SK-N-DZ (cell line): ENCODE data around the gene RNF225.
"Not testable (repeated sequence)": the region's sequence is repeated elsewhere in the genome, so short reads cannot be mapped to it uniquely, and the experiment has no call there.

ENCODE experiments used
- DNase-seq: peaks from one replicate; pipeline ENCODE4 v3.0.0-alpha.2; 2015; ENCODE audit warnings: low spot score

The RNF225 gene

GRCh38 chr19:58386576-58387337, 8.7 kb upstream of the RNF225 start, which contains the start of gene RPS5:
TSS of gene RPS5 (plus strand) at chr19:58387269. CDS start at chr19:58388138, 869 bp downstream.
- peak; percentile 96 for DNase-seq

GRCh38 chr19:58387338-58388174, 7.9 kb upstream of the RNF225 start:
- no peak for DNase-seq

GRCh38 chr19:58388175-58388526, 7.3 kb upstream of the RNF225 start:
- DNase-seq: no peak

- DNase-seq: no peak
Measured at GRCh38 chr19:58392945-58393724, 2.3 kb upstream of the RNF225 start.

GRCh38 chr19:58393725-58394033, 1.8 kb upstream of the RNF225 start:
- no peak for DNase-seq

GRCh38 chr19:58394821-58395219, 636 bp upstream of the RNF225 start:
- DNase-seq: no peak

GRCh38 chr19:58395979-58396627, 647 bp downstream of the RNF225 start:
- DNase-seq: no peak

- DNase-seq: no peak
Measured at GRCh38 chr19:58396691-58397532, 1.5 kb downstream of the RNF225 start.

GRCh38 chr19:58397533-58398037, 2.1 kb downstream of the RNF225 start:
- DNase-seq: no peak

- no peak for DNase-seq
Measured at GRCh38 chr19:58398087-58398486, 2.6 kb downstream of the RNF225 start.

- no peak for DNase-seq
Measured at GRCh38 chr19:58398545-58398944, 3.1 kb downstream of the RNF225 start.

- no peak for DNase-seq
Measured at GRCh38 chr19:58399903-58400302, 4.4 kb downstream of the RNF225 start.

- DNase-seq: no peak
Measured at GRCh38 chr19:58400316-58400915, 5.0 kb downstream of the RNF225 start.

GRCh38 chr19:58400916-58401839, 5.7 kb downstream of the RNF225 start:
- DNase-seq: peak; percentile 97

GRCh38 chr19:58401840-58402421, 6.5 kb downstream of the RNF225 start:
- DNase-seq: no peak

- not testable (repeated sequence) for DNase-seq
Measured at GRCh38 chr19:58403920-58404478, 8.5 kb downstream of the RNF225 start.

- DNase-seq: no peak
Measured at GRCh38 chr19:58406818-58407657, 11.6 kb downstream of the RNF225 start.
